SKM-1 (cell line): ENCODE data around the gene TTC39B.

ENCODE experiments used
- DNase-seq: peaks from one replicate; lab custom pipeline; 2025; ENCODE audit not compliant: unreplicated experiment; lab: John Stamatoyannopoulos, UW

Gene TTC39B

DNA sequence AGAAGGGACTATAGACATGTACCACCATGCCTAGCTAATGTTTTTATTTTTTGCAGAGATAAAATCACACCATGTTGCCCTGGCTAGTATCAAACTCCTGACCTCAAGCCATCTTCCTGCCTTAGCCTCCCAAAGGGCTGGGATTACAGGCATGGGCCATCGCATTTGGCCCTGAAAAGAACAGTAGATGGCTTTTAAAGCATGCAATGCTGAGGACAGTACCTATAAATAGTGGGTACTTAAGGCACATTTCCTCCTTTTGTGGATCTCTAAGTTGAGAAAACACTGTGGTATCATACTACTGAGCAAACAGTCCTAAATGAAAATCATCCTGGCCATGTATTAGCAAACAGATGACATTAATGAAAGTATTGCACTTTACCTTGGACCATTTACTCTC is 119.4 kb downstream of the TTC39B start:
- no peak for DNase-seq

DNA sequence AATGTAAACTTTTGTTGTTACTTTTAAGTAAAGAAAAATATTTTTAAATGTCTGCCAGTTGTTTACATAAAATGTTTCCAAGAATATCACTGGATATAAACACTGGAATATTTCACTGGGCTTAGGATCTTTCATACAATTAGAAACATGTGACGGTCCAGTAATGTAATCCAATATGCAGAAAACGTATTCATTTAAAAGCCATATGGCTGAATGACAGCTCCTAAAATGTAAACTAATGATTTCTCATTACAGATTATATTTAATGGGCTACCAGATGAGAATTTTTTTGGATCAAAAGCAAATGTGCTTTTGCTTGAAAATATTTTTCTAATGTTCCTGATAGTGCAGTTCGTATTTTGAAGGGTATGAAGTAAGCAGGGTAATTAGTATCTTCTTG is 124.3 kb downstream of the TTC39B start:
- DNase-seq = no peak

- DNase-seq = no peak
These were observed 124.9 kb downstream of the TTC39B start for GRCh38 chr9:15182101-15182551.

GRCh38 chr9:15180124-15180523 is 126.9 kb downstream of the TTC39B start:
- DNase-seq = no peak

DNA sequence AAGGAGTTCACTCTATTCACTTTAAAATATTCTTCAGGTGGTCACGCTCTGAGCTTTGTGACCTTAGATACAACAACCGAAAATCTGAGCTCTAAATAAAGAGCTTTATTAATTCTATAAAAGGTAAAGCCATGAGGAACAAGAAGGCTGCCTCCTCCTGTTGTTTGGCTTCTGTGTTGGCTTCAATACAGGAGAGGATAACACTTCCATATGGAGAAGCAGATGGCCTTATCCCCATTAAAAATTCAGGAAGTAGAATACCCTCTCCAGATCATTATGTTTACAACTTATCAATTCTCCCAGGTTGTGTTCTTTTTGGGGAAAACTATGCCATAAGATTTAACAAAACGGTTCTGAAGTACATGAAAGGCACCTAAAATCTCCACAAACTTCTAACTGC is 128.4 kb downstream of the TTC39B start:
- DNase-seq = no peak

DNA sequence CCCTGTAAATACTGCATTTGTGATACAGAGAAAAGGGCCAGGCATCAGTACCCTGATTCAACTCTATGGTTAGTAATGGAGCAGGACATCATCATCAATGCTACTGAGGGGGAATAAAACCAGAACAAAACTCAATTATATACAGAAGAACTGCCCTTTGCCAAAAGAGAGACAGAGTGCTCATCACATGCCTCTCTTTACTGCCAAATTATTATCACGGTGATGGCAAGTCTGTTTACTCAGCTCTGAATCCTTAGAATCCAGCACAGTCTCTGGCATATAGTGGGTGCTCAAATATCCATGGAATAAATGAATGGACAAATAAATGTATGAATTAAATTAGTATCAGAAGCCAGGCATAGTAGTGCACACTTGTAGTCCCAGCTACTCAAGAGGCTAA is 130.2 kb downstream of the TTC39B start:
- no peak for DNase-seq

GRCh38 chr9:15163931-15164330 is 143.1 kb downstream of the TTC39B start:
- no peak for DNase-seq

GRCh38 chr9:15161753-15162152 is 145.3 kb downstream of the TTC39B start:
- no peak for DNase-seq

GRCh38 chr9:15160673-15161072 is 146.3 kb downstream of the TTC39B start:
- DNase-seq = no peak

DNA sequence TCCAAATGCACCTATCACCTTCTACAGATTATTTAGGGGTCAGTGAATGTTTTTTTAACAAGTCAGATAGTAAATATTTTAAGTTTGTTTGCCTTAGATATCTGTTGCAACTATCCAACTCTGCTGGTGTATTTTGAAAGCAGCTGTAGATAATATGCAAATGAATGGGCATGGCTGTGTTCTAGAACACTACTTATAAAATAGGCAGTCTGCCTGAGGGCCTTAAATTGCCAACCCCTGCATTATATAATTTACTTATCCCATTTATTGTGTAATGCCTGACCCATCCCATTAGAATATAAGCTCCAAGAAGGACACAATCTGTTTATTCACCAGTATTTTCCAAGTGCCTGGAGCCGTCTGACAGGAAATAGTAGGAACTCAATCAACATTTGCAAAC is 149.0 kb downstream of the TTC39B start:
- DNase-seq = no peak

DNA sequence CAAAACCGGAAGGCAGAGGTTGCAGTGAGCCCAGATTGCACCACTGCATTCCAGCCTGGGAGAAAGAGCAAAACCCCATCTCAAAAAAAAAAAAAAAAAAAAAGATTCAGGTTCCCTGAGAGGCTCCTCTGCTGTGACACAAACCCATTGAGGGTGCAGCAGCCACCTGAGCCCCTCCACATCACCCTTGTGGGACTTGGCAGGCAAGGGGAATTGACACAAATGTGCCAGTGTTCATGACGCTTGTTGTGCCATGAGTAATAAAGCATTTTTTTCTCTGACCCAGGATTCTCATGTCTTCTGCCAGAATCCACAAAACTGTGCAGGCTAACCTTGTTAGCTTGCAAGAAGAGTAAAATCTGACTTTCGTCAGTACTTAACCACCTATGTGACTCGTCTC is 149.6 kb downstream of the TTC39B start:
- no peak for DNase-seq

DNA sequence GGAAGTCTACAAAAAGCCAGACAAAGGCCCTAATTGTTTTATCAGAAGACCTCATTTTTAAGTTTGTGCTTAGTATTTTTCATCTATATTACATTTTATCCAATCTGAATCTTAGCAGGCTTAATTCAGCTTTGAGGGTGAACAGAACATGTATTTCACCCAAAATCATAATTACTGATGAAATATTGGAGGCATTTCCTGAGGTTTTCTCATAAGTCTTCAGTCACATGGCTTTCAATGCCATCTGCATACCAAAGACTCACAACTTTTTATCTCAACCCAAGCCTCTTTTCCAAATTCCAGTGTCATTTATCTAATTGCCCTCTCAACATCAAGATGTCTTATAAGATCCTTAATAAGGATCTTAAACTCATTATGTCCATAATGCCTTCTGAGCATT is 150.8 kb downstream of the TTC39B start:
- no peak for DNase-seq

GRCh38 chr9:15155826-15156225 is 151.2 kb downstream of the TTC39B start:
- no peak for DNase-seq

DNA sequence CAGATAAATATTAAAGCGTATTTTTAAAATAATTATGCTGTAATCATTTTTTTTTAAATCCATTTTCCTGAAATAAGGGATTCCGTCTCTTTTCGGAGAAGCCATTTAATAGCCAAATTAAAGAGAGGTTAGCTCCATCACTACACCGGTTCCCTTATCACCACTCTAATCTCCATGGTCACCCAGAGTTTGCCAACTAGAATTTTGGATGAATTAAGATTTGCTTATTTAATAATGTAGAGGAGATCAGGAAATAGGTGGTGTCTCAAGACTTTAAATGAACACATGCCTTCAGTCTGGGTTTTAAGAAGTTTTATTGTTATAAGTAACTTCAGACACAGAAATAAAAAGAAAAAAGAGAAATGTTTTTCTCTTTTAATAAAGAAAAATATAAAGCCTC is 151.7 kb downstream of the TTC39B start:
- DNase-seq = no peak

GRCh38 chr9:15154677-15155076 is 152.3 kb downstream of the TTC39B start:
- no peak for DNase-seq

DNA sequence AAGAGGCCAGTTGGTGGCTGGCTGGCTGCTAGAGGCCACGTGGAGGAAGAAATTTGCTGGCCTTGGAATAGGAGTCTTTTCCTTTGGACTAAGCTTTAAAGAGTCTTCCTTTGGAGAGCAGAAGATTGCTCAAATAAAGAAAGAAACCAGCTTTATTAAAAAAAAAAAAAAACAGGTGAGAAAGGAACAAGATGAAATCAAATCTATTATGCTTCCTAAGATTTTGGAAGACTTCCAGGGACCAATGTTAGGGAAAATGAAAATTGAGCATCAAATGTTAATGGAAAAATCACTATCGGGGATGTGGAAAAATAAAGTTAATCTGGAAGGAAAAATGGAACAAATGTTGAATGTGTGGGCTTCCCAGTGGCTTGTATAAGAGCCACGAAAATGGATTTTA is 153.1 kb downstream of the TTC39B start:
- DNase-seq = no peak

DNA sequence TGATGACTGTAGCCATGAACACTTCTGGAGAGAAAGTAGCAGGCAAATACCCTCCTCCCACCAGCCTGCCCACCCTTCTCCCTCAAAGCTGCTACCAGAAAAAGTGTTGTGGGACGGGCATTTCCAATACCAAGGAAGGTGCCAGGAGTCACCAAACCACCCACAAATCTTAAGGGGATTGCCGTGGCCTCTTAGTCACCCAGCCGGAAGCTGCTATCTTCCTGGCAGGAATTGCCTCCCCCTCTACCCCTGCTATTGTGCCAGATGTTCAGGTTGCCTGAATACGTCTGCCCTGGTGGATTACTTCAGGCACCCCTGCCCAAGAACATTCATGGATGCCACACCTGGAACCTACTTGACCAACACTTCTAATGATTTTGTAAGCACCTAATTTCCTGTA is 156.1 kb downstream of the TTC39B start:
- DNase-seq = no peak

- DNase-seq = no peak
These were observed 157.6 kb downstream of the TTC39B start for GRCh38 chr9:15149450-15149849.

GRCh38 chr9:15146268-15146700 is 160.7 kb downstream of the TTC39B start:
- no peak for DNase-seq

GRCh38 chr9:15144622-15145061 is 162.4 kb downstream of the TTC39B start:
- DNase-seq = no peak

DNA sequence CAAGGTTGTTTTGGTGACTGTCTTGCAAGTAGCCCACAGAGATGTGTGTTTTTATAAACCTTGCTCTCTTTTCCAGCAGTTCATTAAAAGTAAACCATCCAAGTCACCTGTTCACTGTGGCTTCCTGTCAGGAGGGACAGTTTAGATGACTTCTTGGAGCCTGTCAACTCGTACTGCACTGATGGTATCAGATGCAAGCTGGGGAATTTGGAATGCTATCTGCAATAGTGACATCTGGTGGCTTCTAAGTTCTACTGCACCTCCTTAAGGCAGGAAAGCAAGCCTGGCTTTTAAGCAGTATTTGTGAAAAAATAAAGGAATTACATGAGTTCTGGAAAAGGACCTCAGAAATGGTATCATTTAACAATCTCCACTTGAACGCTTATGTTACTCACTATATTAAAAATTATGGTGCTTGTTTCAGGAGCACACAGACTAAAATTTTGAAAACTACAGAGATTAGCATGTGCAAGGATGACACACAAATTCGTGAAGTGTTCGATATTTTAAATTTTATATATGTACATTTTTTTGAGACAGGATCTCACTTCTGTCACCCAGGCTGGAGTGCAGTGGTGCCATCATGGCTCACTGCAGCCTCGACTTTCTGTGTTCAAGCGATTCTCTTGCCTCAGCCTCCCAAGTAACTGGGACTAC is 164.0 kb downstream of the TTC39B start:
- DNase-seq = peak; percentile 6

DNA sequence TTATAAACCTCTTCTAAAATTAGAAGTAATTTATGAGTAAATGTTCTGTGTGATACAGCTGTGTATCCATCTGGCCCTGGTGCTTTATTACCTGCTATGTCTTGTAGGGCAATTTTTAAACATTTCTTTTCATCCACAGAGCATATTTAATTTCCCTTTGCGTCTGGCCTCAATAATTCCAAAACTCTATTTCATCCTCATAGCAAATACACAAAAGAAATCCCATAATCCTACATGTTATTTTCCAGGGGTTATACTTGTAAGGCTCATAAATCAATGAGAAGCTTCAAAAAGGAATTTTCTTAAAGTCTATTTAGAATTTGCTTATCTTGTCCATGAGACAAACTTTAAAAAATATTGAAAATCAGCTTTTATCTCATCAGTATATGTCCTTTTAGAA is 167.0 kb downstream of the TTC39B start:
- DNase-seq = no peak

- DNase-seq = no peak
These were observed 167.5 kb downstream of the TTC39B start for GRCh38 chr9:15139469-15139868.
